VCaP (cell line): ENCODE data around the gene MTA2.
"Not testable (repeated sequence)": the region's sequence is repeated elsewhere in the genome, so short reads cannot be mapped to it uniquely, and the experiment has no call there.

Source experiments
- H3K27ac ChIP-seq: fragments of 450-650 bp; 2 replicates; pipeline ENCODE4 v1.5.1; 2017
- TF ChIP-seq, protein P1 (sequence below): fragments of 450-650 bp; conservative IDR thresholded peaks from 2 replicates; pipeline ENCODE4 v1.5.1; 2017; ENCODE audit warnings: mild to moderate bottlenecking, moderate library complexity

MTA2 gene

DNA sequence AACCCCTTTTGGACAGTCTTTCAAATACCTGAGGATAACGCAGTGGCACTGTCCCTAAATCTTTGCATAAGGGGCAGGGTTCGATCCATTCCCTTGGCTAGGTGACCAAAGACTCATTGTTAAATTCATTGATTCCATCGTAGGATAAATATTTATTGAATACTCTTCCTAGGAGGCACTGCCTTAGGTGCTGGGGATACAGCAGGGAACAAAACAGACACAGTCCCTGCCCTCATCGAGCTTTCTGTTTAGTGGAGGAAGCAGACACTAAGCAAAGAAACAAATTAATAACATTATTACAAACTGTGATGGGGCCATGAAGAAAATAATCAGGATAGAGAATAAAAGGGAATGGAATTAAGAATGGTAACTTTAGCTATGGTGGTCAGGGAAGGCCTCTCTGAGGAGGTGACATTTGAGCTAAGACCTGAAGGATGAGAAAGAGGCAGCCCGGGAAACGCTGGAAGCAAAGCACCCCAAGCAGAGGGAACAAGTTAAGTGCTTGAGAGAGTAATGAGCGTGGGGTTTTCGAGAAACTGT lies 19.4 kb upstream of the MTA2 start:
- TF ChIP-seq, protein P1, sequence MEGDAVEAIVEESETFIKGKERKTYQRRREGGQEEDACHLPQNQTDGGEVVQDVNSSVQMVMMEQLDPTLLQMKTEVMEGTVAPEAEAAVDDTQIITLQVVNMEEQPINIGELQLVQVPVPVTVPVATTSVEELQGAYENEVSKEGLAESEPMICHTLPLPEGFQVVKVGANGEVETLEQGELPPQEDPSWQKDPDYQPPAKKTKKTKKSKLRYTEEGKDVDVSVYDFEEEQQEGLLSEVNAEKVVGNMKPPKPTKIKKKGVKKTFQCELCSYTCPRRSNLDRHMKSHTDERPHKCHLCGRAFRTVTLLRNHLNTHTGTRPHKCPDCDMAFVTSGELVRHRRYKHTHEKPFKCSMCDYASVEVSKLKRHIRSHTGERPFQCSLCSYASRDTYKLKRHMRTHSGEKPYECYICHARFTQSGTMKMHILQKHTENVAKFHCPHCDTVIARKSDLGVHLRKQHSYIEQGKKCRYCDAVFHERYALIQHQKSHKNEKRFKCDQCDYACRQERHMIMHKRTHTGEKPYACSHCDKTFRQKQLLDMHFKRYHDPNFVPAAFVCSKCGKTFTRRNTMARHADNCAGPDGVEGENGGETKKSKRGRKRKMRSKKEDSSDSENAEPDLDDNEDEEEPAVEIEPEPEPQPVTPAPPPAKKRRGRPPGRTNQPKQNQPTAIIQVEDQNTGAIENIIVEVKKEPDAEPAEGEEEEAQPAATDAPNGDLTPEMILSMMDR: no peak
- H3K27ac ChIP-seq: peak overlapping the region; percentile 92

DNA sequence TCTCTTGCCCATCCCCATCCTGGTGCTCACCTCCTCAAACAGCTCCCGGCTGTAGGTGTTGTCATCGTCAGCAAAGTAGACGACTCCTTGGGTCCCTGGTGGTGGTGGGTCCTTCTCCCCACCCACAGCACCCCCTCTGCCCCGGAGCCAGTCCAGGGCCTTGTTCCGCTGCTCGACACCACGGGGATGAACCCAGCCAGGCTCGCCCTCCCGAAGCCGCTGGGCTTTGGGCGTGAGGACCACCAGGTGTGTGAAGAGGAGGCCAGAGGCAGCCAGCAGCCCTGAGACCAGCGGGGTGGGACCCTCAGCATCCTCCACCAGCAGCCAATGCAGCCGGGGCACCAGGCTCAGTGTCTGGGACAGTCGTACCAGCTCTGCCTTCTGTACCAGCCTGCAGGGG lies 15.3 kb upstream of the MTA2 start:
- H3K27ac ChIP-seq: not testable (repeated sequence)

DNA sequence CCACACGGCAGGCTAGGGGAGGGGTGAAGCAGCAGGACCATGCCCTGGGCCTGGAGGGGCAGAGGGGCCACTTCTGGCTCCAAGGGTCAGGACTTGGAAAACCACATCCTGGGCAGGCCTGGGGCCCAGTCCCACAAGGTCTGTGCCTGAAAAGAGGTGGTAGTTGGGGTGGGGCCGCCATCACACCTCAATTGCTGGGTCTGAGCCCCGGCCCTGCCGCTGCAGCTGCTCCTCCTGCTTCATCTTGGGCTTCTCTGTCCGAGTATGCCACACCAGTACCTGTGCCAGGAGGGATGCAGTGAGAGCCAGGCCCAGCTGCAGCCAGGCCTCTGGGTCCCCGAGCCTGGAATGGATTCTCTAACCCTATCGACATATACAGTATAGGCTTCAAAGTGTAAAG lies 13.9 kb upstream of the MTA2 start:
- no peak overlapping the region for H3K27ac ChIP-seq

DNA sequence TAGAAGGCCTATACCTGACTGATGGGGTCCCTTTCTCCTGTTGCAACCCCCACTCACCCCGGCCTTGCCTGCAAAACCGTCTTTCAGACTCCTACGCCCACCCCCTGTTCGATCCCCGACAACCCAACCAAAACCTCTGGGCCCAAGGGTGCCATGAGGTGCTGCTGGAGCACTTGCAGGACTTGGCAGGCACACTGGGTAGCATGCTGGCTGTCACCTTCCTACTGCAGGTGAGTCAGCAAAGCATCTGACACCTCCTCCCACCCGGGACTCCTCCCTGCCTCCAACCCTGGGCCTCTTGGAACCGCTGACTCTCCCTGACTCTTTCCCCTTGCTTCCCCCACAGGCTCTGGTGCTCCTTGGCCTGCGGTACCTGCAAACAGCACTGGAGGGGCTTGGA lies 12.6 kb upstream of the MTA2 start:
- H3K27ac ChIP-seq: peak overlapping the region; percentile 87
- TF ChIP-seq, protein P1: no peak

More for the DNA sequence above, 13.9 kb upstream of the MTA2 start:
- TF ChIP-seq, protein P1: no peak

DNA sequence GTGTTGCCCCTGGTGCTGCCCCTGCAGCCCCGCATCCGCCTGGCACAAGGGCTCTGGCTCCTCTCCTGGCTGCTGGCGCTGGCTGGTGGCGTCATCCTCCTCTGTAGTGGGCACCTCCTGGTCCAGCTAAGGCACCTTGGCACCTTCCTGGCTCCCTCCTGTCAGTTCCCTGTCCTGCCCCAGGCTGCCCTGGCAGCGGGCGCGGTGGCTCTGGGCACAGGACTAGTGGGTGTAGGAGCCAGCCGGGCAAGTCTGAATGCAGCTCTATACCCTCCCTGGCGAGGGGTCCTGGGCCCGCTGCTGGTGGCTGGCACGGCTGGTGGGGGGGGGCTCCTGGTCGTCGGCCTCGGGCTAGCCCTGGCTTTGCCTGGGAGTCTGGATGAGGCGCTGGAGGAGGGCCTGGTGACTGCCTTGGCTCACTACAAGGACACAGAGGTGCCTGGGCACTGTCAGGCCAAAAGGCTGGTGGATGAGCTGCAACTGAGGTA lies 11.7 kb upstream of the MTA2 start:
- TF ChIP-seq, protein P1: no peak
- H3K27ac ChIP-seq: peak overlapping the region; percentile 87

DNA sequence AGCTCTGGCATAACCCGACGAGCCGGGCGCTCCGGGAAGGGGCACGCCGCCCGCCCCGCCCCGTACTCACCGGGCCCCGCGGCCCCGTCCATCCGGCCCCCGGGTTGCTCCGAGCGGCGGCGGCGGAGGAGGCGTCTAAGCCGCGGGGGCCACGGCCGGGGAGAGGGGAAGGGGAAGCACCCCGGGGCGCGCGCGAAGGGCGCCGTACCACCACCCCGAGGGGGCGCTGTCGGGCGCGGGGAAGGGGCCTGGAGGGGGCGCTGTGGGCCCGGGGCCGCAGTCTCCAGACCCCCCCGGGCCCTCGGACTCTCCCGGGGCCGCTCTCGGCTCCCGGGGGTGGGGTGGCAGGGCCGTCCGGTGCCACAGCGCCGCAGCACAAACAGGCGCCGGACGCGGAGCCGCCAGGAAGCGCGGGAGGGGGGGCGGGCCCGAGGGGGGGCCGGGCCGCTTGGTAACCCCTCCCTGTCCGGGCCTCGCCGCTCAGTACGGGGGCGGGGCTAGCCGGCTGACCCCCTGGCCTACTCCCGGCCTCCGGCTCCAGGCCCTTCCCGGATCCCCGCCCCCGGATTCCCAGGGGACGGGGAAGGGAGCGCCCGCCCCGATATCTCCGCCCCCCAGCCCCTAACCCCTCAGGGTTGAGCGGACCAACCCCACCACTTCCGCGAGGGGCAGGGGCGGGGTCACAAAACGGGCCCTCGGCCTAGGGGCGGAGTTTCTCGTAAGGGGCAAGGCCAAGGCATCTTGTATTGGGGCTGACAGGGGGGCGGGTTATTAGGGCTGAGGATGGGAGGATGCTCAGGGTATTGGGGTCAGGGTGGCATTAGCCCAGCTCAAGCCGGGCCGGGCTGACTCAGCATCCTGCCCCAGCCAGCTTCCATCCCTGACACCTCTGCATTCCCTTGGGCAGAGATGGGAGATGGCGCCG lies 11.0 kb upstream of the MTA2 start, which contains the start of the genes EML3 and ROM1:
TSS of gene EML3 (minus strand) at position 410 of the 925 bp plus-strand sequence. CDS start at position 92, 318 bp downstream.
TSS of gene ROM1 (plus strand) at position 892 of the 925 bp plus-strand sequence. CDS start at position 917, 25 bp downstream.
- TF ChIP-seq, protein P1: peak; percentile 91
- peak within 1 kb of the TSS; percentile 87 for H3K27ac ChIP-seq

DNA sequence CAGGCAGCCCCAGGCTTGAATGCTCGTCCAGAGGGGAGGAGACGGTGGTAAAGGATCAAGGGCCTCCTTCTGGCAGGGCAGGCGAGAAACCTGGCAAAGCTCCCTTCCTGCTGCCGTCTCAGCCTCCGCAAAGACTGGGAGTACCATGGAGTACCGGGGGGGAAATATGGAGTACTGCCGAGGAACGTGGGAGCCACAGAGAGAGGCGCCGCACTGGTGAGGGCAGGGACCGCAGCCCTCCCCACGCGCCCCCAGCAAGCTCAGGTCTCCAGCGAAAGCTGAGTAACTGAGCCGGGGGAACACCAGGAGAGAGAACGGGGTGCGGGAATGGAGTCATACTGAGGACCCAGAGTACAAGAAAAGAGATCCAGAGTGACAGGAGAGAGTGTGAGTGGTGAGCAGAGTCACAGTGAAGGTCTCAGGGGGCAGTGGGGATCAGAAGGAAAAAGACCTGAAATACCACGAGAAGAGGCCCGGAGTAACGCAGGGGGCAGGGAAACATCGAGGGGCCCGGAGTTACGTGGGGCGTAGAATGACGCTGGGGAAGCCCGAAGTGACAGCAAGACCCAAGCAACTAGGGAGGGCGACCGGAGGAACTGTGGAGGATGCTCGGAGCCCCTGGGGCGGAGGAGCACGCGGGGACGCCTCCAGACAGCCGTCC lies 10.2 kb upstream of the MTA2 start:
- TF ChIP-seq, protein P1: no peak
- peak overlapping the region; percentile 87 for H3K27ac ChIP-seq
